ENCODE measurements around the gene MTFMT.

- TF ChIP-seq CTCF (IDR thresholded peaks at IDR 0.05; ENCODE audit: insufficient read depth, low read depth, low read length) (no peak), EZH2 (IDR thresholded peaks at IDR 0.05; ENCODE audit: insufficient read depth, low read length) (no peak)
Observed at GRCh38 chr15:65028338-65028737, 1.1 kb downstream of the MTFMT start.

Data from astrocyte (in vitro differentiated cells and primary cell).